ENCODE measurements around the gene ACAT1. TPM values are rescaled to one million over a fixed set of nuclear protein-coding genes. Genes with fewer than 3 reads are reported as not detected.

Gene ACAT1
- total and polyA plus RNA-seq, 2 of the 8 experiments (the other 6 are each of a cell fraction or from before 2014, with no cell fraction given): 30.4 to 30.9 TPM

DNA sequence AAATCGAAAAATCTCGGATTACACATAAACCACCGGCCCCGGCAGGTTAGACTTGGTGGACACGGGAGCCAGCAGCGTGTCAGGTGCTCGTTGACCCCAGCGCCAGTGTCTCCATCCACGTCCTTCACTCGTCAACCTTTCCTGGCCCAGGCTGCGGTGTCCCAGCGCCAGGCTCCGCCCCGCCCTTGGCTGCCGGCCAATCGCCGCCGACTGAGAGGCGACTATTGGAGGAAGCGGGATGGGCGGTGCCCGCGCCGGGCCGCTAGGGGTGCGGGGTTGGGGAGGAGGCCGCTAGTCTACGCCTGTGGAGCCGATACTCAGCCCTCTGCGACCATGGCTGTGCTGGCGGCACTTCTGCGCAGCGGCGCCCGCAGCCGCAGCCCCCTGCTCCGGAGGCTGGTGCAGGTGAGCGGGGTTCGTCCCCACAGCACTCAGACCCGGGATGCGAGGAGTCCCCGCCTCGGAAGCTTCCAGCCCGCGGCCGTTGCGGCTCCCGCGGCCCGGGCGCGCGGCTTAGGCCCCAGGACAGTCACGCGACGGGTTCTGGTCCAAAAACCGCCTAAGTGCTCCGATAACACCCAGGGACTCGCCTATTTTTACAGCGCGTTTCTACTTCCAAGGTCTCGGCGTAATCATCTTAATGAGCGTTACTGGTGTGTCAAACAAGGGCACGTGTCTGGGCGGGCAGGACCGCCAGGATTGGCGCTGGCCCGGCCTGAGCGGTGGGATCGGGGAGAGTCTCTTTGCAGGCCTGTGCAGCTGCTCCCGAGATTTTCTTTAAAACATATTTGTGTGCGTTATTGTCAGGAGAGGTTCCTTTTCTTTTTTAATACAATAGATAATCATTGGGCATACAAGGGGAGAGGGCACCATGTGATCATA is at the start of gene ACAT1 (continued):
- no peak for TF ChIP-seq FOSL1 (IDR thresholded peaks at IDR 0.05; ENCODE audit: insufficient read depth, low read depth, low read length)
- TF ChIP-seq, protein P1, sequence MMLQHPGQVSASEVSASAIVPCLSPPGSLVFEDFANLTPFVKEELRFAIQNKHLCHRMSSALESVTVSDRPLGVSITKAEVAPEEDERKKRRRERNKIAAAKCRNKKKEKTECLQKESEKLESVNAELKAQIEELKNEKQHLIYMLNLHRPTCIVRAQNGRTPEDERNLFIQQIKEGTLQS (IDR thresholded peaks at IDR 0.05; ENCODE audit: insufficient read depth, low read depth, low read length): no peak
- peak; percentile 97 for TF ChIP-seq KDM4A (IDR thresholded peaks at IDR 0.05; ENCODE audit: low read depth, low read length, severe bottlenecking)
- TF ChIP-seq SIN3A (conservative IDR thresholded peaks at IDR 0.05 in 1 of 2, IDR thresholded peaks at IDR 0.05 in 1 of 2; ENCODE audit: low read depth in 1 of 2, low read length in 2 of 2): no peak; a peak in 1 of 4 replicates
- TF ChIP-seq POLR2A (IDR thresholded peaks at IDR 0.05; ENCODE audit: control extremely low read depth in 1 of 2, low read depth in 2 of 2, low read length in 2 of 2): peak; percentile 78 to 92
- peak; percentile 37; the same call in 1 of the 2 replicates for TF ChIP-seq KDM1A (IDR thresholded peaks at IDR 0.05; ENCODE audit: borderline replicate concordance, low read length)
- no peak for TF ChIP-seq EP300 (IDR thresholded peaks at IDR 0.05; ENCODE audit: borderline replicate concordance in 1 of 2, low read depth in 2 of 2, low read length in 2 of 2)
- TF ChIP-seq SP2 (IDR thresholded peaks at IDR 0.05; ENCODE audit: low read length): no peak
- TF ChIP-seq CREB1 (IDR thresholded peaks at IDR 0.05): no peak; the same call in 1 of the 2 replicates
- TF ChIP-seq SP1 (IDR thresholded peaks at IDR 0.05; ENCODE audit: low read depth, low read length): peak; percentile 73; the same call in 1 of the 2 replicates
- peak; percentile 48; the same call in 1 of the 2 replicates for TF ChIP-seq RBBP5 (IDR thresholded peaks at IDR 0.05; ENCODE audit: borderline replicate concordance, low read depth, low read length)
- no peak for TF ChIP-seq KDM5A (IDR thresholded peaks at IDR 0.05; ENCODE audit: low read length)
- TF ChIP-seq NANOG (IDR thresholded peaks at IDR 0.05; ENCODE audit: insufficient read depth, low read depth, low read length, poor library complexity, severe bottlenecking): peak; percentile 24

All from H1 (cell line).